Fibroblast of skin of scalp (primary cell): Measurements from ENCODE around the gene SOAT2.
"Not testable (repeated sequence)": the region's sequence is repeated elsewhere in the genome, so short reads cannot be mapped to it uniquely, and the experiment has no call there.

Source experiments
- DNase-seq: peaks from one replicate; pipeline ENCODE4 v3.0.0-alpha.2; 2013

SOAT2 gene

DNA sequence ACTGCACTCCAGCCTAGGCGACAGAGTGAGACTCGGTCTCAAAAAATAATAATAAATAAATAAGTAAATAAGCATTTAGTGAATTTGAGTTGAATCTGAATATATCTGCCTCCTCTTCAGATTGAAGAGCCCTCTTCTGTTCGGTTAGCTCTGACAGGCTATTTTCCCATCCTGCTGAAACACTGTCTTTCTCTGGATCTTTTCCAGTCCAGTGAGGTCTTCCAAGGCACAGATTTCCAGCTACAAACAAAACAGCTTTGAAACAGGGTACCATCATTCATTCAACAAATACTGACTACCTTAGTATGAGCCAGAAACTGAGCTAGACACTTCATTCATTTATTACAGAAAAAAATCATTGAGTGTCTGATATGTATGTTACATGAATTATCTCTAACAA lies 16.9 kb upstream of the SOAT2 start:
- no peak for DNase-seq

DNA sequence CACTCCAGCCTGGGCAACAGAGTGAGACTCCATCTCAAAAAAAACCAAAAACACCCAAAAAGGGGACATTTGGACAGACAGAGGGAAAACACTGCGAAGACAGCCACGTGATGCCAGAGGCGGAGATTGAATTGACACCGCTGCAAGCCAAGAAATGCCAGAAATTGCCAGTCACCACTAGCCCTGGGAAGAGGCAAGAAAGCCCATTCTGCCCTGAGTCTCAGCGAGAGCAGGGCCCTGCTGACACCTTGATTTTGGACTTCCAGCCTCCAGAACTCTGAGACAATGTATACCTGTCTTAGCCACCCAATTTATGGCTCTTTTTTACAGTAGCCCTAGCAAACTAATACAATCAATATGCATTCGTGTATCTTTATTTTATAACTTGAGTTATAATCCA lies 13.2 kb upstream of the SOAT2 start:
- no peak for DNase-seq

GRCh38 chr12:53090554-53090953 lies 12.7 kb upstream of the SOAT2 start:
- DNase-seq, result no peak

GRCh38 chr12:53091756-53092155 lies 11.5 kb upstream of the SOAT2 start:
- DNase-seq, result no peak

- DNase-seq, result no peak
Observed at GRCh38 chr12:53093777-53094393, 9.4 kb upstream of the SOAT2 start.

DNA sequence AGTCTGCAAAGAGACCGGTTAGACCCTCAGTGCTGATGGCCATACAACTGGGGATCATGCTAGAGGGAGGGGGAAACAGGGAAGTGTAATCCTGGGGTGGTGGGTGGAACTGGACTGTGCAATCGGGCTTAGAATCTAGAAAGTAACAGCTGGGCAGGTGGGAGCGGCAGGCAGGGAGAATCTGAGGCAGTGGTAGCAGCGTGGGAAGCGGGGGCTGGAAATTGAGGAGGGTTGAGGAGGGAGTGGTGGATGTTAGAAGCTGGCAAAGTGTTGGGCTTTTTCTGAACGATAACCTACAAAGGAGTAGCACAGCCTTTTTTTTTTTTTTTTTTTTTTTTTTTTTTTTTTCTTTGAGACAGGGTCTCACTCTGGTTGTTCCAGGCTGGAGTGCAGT lies 8.9 kb upstream of the SOAT2 start:
- DNase-seq, result no peak

- not testable (repeated sequence) for DNase-seq
Observed at GRCh38 chr12:53094796-53095595, 8.3 kb upstream of the SOAT2 start.

DNA sequence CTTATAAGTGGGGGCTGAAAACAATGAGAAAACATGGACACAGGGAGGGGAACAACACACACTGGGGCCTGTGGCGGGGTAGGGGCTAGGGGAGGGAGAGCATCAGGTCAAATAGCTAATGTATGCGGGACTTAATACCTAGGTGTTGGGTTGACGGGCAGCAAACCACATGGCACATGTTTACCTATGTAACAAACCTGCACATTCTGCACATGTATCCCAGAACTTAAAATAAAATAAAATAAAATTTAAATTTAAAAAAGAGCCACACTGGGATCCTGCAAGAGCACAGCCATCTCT lies 7.7 kb upstream of the SOAT2 start:
- not testable (repeated sequence) for DNase-seq

GRCh38 chr12:53096089-53096741 lies 7.1 kb upstream of the SOAT2 start:
- peak; percentile 92 for DNase-seq

DNA sequence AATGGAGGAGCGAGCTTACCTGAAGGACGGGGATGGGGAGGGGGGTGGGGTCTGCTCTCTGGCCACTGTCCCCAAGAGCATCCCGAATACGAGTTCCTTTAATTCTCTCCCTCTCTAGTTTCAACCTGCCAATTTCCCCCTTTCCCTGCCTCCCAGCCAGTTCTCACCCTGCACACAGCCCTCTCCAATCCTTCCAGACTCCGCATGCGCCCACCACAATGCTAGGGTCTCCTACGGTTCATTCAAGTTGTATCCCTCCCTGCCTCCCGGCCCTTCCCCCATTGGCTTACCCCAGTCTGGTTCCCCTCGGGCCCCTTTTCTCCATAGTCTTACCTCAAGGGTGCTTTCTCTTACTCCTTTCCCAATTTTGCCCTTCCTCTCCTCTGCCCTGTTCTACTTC lies 6.5 kb upstream of the SOAT2 start:
- DNase-seq, result no peak

DNA sequence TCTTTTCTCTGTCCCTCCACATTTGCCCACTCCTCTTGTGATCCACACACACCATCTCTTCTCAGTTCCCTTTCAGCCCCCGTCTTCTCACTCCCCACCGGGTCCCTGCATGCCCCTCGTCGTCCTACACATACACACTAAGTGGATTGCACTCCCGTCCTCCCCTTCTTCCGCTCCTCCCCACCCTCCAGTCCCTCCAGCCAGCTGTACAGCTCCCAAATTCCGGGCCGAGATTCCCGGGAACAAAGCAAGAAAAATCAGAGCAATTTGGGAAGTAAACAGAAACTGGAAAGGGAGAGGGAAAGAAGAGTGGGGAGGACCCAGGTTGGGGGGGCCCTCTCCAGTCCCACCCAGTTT lies 6.1 kb upstream of the SOAT2 start:
- DNase-seq, result peak; percentile 49

- peak; percentile 39 for DNase-seq
Observed at GRCh38 chr12:53097564-53098353, 5.5 kb upstream of the SOAT2 start, which contains the start of gene IGFBP6. TSS of gene IGFBP6 (plus strand) at chr12:53097667. CDS start at chr12:53097718, 51 bp downstream.

DNA sequence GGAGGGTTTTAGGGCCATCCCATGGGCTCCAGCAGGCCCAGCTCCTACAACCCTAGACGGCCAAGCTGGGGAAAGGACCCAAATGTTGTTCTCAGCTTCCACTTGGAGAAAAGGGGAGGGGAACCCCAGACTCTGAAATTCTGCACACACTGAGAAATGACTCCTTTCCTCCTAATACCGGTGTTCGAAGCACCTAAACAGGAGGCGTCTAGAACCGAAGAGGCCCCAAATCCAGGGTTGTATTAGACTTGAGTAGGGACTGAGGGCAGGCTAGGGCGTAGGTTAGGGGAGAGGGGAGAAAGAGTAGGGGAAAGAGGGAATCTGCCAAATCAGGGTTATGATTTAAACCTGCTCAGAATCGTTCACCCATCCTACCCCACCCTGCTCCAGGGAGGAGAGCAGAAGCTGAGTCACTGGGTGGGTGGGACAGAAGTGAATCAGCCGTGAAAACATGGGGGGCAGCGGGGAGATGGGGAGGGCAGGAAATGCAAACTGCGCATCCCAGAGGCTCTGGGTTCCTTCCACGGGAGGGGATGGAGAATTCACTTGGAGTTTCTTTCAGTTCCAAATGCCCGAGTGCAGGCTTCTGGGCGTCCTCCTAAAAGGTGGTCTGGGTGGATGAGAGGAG lies 4.8 kb upstream of the SOAT2 start:
- DNase-seq, result peak; percentile 86

GRCh38 chr12:53099071-53099882 lies 4.0 kb upstream of the SOAT2 start:
- peak; percentile 98 for DNase-seq

GRCh38 chr12:53100466-53101151 lies 2.7 kb upstream of the SOAT2 start:
- no peak for DNase-seq

GRCh38 chr12:53101266-53101665 lies 2.0 kb upstream of the SOAT2 start:
- DNase-seq, result no peak

GRCh38 chr12:53101931-53102781 lies 1.1 kb upstream of the SOAT2 start:
- DNase-seq, result no peak

GRCh38 chr12:53103860-53104305 lies 597 bp downstream of the SOAT2 start:
- no peak for DNase-seq

GRCh38 chr12:53105256-53105655 lies 2.0 kb downstream of the SOAT2 start:
- DNase-seq, result no peak
